T-helper 2 cell treated with Interferon-gamma antibody and Interleukin-4, amounts not matched to agents 100 ng/mL and 5 ng/mL, for 36 hours (primary cell): ENCODE results near the gene ISG20. TPM values are rescaled to one million over a fixed set of nuclear protein-coding genes. Genes with fewer than 3 reads are reported as not detected.
"Not testable (repeated sequence)": the region's sequence is repeated elsewhere in the genome, so short reads cannot be mapped to it uniquely, and the experiment has no call there.

Source experiments
- intact Hi-C: fragments of 100-400 bp; cut with micrococcal nuclease; formaldehyde crosslinking; loops from one replicate; pipeline ENCODE4 v1.15.1; 2023
- total RNA-seq: library from RNA; stranded (reverse); gene quantifications from 2 replicates; pipeline ENCODE4 v1.2.3, GENCODE V29; 2022

ISG20 gene
- total RNA-seq, 1 donor from 2014 or later = 71.3 TPM

- intact Hi-C loops = no loop called here
Observed at GRCh38 chr15:88618686-88619085, 20.1 kb upstream of the ISG20 start.

- intact Hi-C loops = loop anchor here (5.0 to 10.0 kb wide), 3 partner anchors 398 to 715 kb away; partner anchors contain the start of genes ABHD2 and POLG
Observed at GRCh38 chr15:88619796-88620195, 19.0 kb upstream of the ISG20 start.

GRCh38 chr15:88620995-88621772 is 17.6 kb upstream of the ISG20 start, which contains the start of gene AEN:
Gene AEN, plus strand, starts transcription at chr15:88621340. Its CDS starts 4,870 bp downstream, at chr15:88626210.
- intact Hi-C loops = loop anchor here (1.0 to 10.0 kb wide), 6 partner anchors 75 to 714 kb away; partner anchors contain the start of genes ABHD2, DET1, MRPL46 and MRPS11

- intact Hi-C loops = loop anchor here (1.0 to 10.0 kb wide), 6 partner anchors 76 to 713 kb away; partner anchors contain the start of genes ABHD2, DET1, MRPL46 and MRPS11
Observed at GRCh38 chr15:88621789-88622604, 16.8 kb upstream of the ISG20 start.

GRCh38 chr15:88622605-88622975 is 16.2 kb upstream of the ISG20 start:
- intact Hi-C loops = loop anchor here (5.0 to 10.0 kb wide), 3 partner anchors 395 to 712 kb away; partner anchors contain the start of genes ABHD2 and POLG

- intact Hi-C loops = loop anchor here (5.0 to 10.0 kb wide), 3 partner anchors 394 to 712 kb away; partner anchors contain the start of genes ABHD2 and POLG
Observed at GRCh38 chr15:88623061-88623460, 15.8 kb upstream of the ISG20 start.

- intact Hi-C loops = loop anchor here (1.0 to 10.0 kb wide), 7 partner anchors 41 to 711 kb away; partner anchors contain the start of genes ABHD2 and POLG
Observed at GRCh38 chr15:88623632-88624031, 15.2 kb upstream of the ISG20 start.

GRCh38 chr15:88624156-88624970 is 14.5 kb upstream of the ISG20 start:
- intact Hi-C loops = loop anchor here (1.0 to 10.0 kb wide), 7 partner anchors 40 to 710 kb away; partner anchors contain the start of genes ABHD2 and POLG

- intact Hi-C loops = loop anchor here (1.0 to 10.0 kb wide), 7 partner anchors 39 to 710 kb away; partner anchors contain the start of genes ABHD2 and POLG
Observed at GRCh38 chr15:88624971-88625490, 13.8 kb upstream of the ISG20 start.

GRCh38 chr15:88625943-88626741 is 12.7 kb upstream of the ISG20 start:
- intact Hi-C loops = loop anchor here (2.0 to 10.0 kb wide), 2 partner anchors 279 to 709 kb away; partner anchors contain the start of gene POLG

GRCh38 chr15:88627463-88627862 is 11.4 kb upstream of the ISG20 start:
- intact Hi-C loops = loop anchor here (1.0 to 10.0 kb wide), 2 partner anchors 8 to 707 kb away; partner anchors contain the start of gene POLG

GRCh38 chr15:88628018-88628654 is 10.7 kb upstream of the ISG20 start:
- intact Hi-C loops = loop anchor here (10.0 kb wide), 1 partner anchor 707 kb away; the partner anchor contains the start of gene POLG

- intact Hi-C loops = loop anchor here (10.0 kb wide), 1 partner anchor 706 kb away; the partner anchor contains the start of gene POLG
Observed at GRCh38 chr15:88629071-88629470, 9.7 kb upstream of the ISG20 start.

GRCh38 chr15:88630141-88630721 is 8.6 kb upstream of the ISG20 start:
- intact Hi-C loops = no loop called here

- intact Hi-C loops = no loop called here
Observed at GRCh38 chr15:88630798-88631463, 7.9 kb upstream of the ISG20 start.

GRCh38 chr15:88631464-88632028 is 7.3 kb upstream of the ISG20 start:
- intact Hi-C loops = no loop called here

- intact Hi-C loops = not testable (repeated sequence)
Observed at GRCh38 chr15:88632797-88633196, 6.0 kb upstream of the ISG20 start.
